Fibroblast of gingiva (primary cell): ENCODE measurements around the gene ATOH8.
"Not testable (repeated sequence)": the region's sequence is repeated elsewhere in the genome, so short reads cannot be mapped to it uniquely, and the experiment has no call there.

Experiments
- DNase-seq: peaks from one replicate; pipeline ENCODE4 v3.0.0-alpha.2; 2011; ENCODE audit warnings: low read depth

Gene ATOH8

DNA sequence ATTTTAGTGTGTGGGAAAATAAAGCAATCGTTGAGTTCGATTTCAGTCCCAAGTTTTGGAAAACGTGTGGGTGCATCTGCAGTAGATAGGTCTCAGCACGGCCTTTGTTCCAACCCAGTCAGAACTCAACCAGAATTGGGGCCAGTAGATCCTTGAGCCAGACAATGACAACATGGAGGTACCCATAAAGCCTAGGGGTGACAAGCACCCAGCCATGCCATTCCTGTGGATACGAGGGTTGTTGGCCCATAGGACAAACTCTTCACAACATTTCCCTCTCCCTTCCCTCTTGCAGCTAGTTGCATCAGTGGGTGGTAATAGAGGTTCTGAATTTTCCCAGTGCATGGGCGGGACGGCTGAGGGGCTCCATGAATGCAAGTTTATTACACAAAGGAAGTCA lies 74.9 kb downstream of the ATOH8 start:
- DNase-seq: no peak

DNA sequence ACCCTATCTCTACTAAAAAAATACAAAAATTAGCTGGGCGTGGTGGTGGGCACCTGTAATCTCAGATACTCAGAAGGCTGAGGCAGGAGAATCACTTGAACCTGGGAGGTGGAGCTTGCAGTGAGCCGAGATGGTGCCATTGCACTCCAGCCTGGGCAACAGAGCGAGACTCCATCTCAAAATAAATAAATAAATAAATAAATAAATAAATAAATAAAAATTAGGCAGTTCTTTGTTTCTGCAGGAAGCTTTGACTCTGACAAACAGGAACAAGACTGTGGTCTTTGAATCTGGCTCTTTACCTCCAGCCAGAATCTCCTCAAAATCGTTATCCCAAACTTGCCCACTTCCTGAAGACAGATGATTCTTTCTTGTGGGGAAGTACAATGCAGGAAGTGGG lies 75.6 kb downstream of the ATOH8 start:
- DNase-seq: not testable (repeated sequence)

DNA sequence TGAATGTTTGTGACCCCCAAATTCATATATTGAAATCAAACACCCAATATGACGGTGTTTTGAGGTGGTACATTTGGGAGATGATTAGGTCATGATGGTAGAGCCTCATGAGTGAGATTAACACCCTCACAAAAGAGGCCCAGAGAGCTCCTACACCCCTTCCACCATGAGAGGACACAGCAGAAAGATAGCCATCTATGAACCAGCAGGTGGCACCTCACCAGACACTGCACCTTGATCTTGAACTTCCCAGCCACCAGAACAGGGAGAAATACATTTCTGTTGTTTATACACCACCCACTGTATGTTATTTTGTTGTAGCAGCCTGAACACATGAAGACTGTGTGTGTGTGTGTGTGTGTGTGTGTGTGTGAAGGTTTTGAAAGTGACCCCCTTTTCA lies 76.9 kb downstream of the ATOH8 start:
- no peak for DNase-seq

GRCh38 chr2:85831735-85832134 lies 77.9 kb downstream of the ATOH8 start:
- DNase-seq: no peak

- DNase-seq: no peak
These were observed 80.7 kb downstream of the ATOH8 start for GRCh38 chr2:85834466-85834865.
